ENCODE data around the gene NHERF2. TPM values are rescaled to one million over a fixed set of nuclear protein-coding genes. Genes with fewer than 3 reads are reported as not detected.
A peak's percentile ranks its signal among the peaks of the same experiment; 100 is the strongest.

Gene NHERF2
- total RNA-seq, 1 experiment from 2014 or later, result 174 TPM

DNA sequence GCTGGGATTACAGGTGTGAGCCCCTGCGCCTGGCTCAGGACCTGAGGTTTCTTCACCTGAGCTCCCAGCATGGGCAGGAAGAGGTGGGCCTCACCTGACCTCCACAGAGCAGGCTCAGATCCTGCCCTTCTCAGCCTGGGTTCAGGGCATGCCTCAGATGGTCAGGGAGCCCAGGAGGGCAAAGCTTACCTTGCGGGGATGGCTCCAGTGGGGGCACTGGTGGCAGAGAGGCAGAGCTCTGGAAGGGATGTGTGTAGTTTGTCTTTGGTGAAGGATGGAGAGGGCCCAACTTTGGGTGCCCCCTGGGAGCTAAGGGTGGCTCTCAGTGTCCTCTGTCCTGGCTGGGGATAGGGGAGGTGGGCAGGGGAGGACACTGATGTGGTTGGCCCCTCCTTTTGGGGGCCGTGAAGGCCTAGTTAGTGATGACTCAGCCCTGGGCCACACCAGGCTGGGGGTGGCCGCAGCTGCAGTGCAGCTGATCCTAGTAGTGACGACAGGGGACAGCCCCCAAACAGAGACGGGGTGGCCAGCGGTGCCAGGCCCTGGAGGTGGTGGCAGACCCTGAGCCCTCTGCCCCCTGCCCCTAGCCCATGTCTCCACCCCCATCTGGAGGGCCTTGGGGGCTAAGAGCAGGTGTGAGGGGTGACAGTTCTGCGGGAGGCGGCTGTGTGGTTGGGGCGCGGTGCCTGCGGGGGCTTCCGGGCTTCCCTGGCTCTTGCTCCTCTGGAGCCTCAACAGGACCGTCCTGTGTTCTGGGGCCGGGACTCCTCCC lies 5.8 kb downstream of the NHERF2 start:
- ATAC-seq, result peak; percentile 18; the same call in 1 of the 2 replicates
- in situ Hi-C loops (cut with HindIII; ENCODE audit: low pct_unique_long_range_greater_than_20kb, low sequenced_read_pairs), result no loop called here
- intact Hi-C loops (cut with micrococcal nuclease; ENCODE audit: unreplicated experiment), result no loop called here
- Histone ChIP-seq H3K27ac (ENCODE audit: low read length) (peak overlapping the region; percentile 95), H3K4me3 (ENCODE audit: low read depth in 2 of 2, low read length in 2 of 2) (no peak overlapping the region), H3K4me1 (ENCODE audit: control insufficient read depth, insufficient read depth, low read length) (peaks cover 83% of the 10 kb centered on the region), H3K9me3 (ENCODE audit: control insufficient read depth, insufficient read depth, low read depth, low read length) (no peaks in the 10 kb centered on the region), H3K27me3 (ENCODE audit: control insufficient read depth, insufficient read depth, low read length) (no peaks in the 10 kb centered on the region), H3K36me3 (ENCODE audit: control insufficient read depth, insufficient read depth, low read length) (no peaks in the 10 kb centered on the region)
- ChIA-PET CTCF (interaction anchor here (0.8 to 1.0 kb wide), 2 partner anchors 10 to 28 kb away, joined by 3 to 14 read pairs; no protein-coding TSS in a partner anchor), POLR2A (interaction anchor here (0.6 kb wide), 1 partner anchor 108 kb away, joined by 4 read pairs; no protein-coding TSS in a partner anchor)
- TF ChIP-seq SIN3A (IDR thresholded peaks at IDR 0.05; ENCODE audit: borderline replicate concordance, insufficient read depth, low read depth, low read length) (no peak), POLR2AphosphoS5 (IDR thresholded peaks at IDR 0.05; ENCODE audit: low read depth, low read length) (no peak), TCF7L2 (IDR thresholded peaks at IDR 0.05; ENCODE audit: low read depth, low read length) (no peak)
- TF ChIP-seq, protein P1, sequence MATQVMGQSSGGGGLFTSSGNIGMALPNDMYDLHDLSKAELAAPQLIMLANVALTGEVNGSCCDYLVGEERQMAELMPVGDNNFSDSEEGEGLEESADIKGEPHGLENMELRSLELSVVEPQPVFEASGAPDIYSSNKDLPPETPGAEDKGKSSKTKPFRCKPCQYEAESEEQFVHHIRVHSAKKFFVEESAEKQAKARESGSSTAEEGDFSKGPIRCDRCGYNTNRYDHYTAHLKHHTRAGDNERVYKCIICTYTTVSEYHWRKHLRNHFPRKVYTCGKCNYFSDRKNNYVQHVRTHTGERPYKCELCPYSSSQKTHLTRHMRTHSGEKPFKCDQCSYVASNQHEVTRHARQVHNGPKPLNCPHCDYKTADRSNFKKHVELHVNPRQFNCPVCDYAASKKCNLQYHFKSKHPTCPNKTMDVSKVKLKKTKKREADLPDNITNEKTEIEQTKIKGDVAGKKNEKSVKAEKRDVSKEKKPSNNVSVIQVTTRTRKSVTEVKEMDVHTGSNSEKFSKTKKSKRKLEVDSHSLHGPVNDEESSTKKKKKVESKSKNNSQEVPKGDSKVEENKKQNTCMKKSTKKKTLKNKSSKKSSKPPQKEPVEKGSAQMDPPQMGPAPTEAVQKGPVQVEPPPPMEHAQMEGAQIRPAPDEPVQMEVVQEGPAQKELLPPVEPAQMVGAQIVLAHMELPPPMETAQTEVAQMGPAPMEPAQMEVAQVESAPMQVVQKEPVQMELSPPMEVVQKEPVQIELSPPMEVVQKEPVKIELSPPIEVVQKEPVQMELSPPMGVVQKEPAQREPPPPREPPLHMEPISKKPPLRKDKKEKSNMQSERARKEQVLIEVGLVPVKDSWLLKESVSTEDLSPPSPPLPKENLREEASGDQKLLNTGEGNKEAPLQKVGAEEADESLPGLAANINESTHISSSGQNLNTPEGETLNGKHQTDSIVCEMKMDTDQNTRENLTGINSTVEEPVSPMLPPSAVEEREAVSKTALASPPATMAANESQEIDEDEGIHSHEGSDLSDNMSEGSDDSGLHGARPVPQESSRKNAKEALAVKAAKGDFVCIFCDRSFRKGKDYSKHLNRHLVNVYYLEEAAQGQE (IDR thresholded peaks at IDR 0.05; ENCODE audit: insufficient read depth in 1 of 2, low read depth in 2 of 2, low read length in 1 of 2), result no peak
- TF ChIP-seq, protein P2, sequence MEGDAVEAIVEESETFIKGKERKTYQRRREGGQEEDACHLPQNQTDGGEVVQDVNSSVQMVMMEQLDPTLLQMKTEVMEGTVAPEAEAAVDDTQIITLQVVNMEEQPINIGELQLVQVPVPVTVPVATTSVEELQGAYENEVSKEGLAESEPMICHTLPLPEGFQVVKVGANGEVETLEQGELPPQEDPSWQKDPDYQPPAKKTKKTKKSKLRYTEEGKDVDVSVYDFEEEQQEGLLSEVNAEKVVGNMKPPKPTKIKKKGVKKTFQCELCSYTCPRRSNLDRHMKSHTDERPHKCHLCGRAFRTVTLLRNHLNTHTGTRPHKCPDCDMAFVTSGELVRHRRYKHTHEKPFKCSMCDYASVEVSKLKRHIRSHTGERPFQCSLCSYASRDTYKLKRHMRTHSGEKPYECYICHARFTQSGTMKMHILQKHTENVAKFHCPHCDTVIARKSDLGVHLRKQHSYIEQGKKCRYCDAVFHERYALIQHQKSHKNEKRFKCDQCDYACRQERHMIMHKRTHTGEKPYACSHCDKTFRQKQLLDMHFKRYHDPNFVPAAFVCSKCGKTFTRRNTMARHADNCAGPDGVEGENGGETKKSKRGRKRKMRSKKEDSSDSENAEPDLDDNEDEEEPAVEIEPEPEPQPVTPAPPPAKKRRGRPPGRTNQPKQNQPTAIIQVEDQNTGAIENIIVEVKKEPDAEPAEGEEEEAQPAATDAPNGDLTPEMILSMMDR (IDR thresholded peaks at IDR 0.05), result no peak
- DNase-seq (ENCODE audit: low read depth, low spot score), result no peak
- BruUV-seq (replicated peaks), result no TSS peak

DNA sequence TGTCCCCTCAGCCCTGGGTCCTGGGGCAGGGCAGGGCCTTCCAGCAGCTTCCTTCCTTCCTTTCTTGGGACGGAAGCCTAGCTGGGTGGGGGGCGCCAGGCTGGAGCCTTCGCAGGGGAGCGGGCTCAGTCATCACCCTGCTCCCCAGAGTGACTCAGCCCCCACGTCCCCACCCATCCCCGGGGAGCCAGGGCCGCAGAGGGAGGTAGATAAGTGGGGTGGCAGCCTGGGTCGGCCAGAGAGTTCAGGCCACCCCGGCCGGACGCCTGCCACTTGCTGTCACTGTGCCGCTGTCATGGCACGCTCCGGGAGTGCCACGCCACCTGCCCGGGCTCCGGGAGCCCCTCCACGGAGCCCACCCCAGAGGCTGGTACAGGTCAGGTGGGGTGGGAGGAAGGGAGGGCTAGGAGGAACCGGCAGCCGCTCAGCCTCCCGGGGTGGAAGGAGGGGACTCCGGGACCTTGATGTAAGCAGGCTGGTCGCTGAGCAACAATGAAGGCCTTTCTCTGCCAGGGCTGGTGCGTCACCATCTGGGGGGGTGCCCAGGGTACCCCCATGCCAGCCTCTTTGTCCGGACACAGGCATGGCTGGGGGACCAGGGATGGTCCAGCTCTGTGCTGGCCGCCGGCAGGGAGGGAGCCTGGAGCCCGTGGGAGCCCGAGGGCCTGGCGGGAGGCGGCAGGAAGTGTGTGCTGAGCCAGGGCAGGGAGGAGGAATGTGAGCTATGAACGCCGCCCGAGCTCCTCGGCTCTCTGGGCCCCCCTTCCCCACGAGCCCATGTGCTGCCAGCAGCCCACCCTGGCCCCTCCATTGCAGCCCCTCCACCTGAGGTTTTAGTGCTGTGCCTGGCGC lies 6.6 kb downstream of the NHERF2 start:
- in situ Hi-C loops (cut with HindIII; ENCODE audit: low pct_unique_long_range_greater_than_20kb, low sequenced_read_pairs), result no loop called here
- Histone ChIP-seq H3K27ac (ENCODE audit: low read length) (peak overlapping the region; percentile 95), H3K9me3 (ENCODE audit: control insufficient read depth, insufficient read depth, low read depth, low read length) (no peaks in the 10 kb centered on the region), H3K27me3 (ENCODE audit: control insufficient read depth, insufficient read depth, low read length) (no peaks in the 10 kb centered on the region), H3K36me3 (ENCODE audit: control insufficient read depth, insufficient read depth, low read length) (no peaks in the 10 kb centered on the region), H3K4me3 (ENCODE audit: low read depth in 2 of 2, low read length in 2 of 2) (peak overlapping the region; percentile 13 to 31), H3K4me1 (ENCODE audit: control insufficient read depth, insufficient read depth, low read length) (peaks cover 78% of the 10 kb centered on the region)
- TF ChIP-seq, protein P1 (IDR thresholded peaks at IDR 0.05; ENCODE audit: insufficient read depth in 1 of 2, low read depth in 2 of 2, low read length in 1 of 2), result no peak
- TF ChIP-seq, protein P2 (IDR thresholded peaks at IDR 0.05), result no peak
- TF ChIP-seq POLR2AphosphoS5 (IDR thresholded peaks at IDR 0.05; ENCODE audit: low read depth, low read length) (no peak), SIN3A (IDR thresholded peaks at IDR 0.05; ENCODE audit: borderline replicate concordance, insufficient read depth, low read depth, low read length) (0 out of 2 replicates have a peak, but pooled peaks have one; percentile 51), TCF7L2 (IDR thresholded peaks at IDR 0.05; ENCODE audit: low read depth, low read length) (no peak)
- ATAC-seq (peak; percentile 43), DNase-seq (ENCODE audit: low read depth, low spot score) (no peak)
- no TSS peak for BruUV-seq (replicated peaks)
- ChIA-PET POLR2A (no interaction called here), CTCF (interaction anchor here (1.0 kb wide), 1 partner anchor 11 kb away, joined by 14 read pairs; no protein-coding TSS in a partner anchor)
- intact Hi-C loops (cut with micrococcal nuclease; ENCODE audit: unreplicated experiment), result no loop called here

Data from Panc1 (cell line).